HG03354 (cell line): Measurements from ENCODE around the gene CDHR3.

Source experiments
- ATAC-seq: cut with Tn5 transposase; IDR thresholded peaks from one replicate; pipeline ENCODE4 v1.9.1; 2021; ENCODE audit warnings: mild to moderate bottlenecking; ENCODE audit not compliant: unreplicated experiment, poor library complexity, severe bottlenecking

The CDHR3 gene

GRCh38 chr7:106071999-106072714 is 109.1 kb downstream of the CDHR3 start:
- peak; percentile 3 for ATAC-seq

GRCh38 chr7:106072715-106073091 is 109.6 kb downstream of the CDHR3 start:
- no peak for ATAC-seq

DNA sequence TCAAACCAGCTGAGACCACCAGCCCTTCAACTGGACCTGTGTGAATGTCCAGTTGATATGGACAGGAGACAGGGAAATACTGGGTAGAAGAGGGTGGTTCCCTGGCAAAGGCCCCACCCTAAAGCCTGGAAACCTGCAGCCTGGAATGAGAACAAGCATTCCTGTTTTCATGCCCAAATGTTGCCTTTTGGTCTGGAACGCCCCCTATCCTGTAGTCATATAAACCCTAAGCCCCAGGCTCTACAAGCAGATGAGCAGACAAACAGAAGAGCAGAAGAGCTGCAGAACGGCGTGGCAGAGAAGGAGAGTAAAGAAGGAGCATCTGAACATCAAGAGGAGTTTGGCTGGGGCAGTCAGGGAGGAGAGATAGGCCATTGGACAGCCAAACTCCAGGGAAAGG is 110.6 kb downstream of the CDHR3 start:
- ATAC-seq, result no peak

- ATAC-seq, result no peak
These were observed 111.2 kb downstream of the CDHR3 start for GRCh38 chr7:106074257-106074656.

DNA sequence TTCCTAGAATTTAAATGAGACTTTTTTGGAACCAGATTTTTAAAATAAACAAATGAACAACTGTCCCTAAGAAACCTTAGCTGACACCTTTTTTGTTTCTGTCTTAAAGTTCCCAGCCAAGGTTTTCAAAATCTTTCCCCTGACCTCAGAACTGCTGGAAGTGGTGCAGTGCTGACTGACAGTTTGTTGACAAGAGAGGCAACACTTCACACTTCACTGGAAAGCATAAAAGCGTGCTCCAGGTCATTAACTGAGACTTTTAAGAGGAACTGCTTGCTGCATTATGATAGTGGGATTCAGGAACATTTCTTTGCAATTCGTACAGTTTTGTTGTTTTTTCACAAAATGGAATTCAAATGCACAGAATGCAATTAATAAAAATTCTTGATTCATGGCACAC is 112.9 kb downstream of the CDHR3 start:
- ATAC-seq, result no peak

DNA sequence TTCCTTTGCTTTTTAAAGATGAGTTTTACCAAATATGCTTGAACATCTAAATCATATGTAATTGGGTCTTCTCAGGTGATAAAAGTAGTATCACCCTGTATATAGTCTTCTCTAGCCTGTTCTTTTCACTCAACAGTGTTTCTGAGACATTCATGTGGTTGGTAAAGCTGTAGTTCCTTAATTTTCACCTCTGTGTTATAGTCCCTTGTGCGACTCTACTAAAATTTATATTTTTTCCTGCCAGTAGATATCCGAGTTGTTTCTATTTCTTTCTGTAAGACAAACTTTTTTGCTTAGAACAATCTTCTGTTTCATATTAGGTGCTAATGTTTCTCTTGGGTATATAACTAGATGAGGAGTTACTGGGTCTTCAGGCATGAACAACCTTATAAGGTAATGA is 113.5 kb downstream of the CDHR3 start:
- no peak for ATAC-seq

DNA sequence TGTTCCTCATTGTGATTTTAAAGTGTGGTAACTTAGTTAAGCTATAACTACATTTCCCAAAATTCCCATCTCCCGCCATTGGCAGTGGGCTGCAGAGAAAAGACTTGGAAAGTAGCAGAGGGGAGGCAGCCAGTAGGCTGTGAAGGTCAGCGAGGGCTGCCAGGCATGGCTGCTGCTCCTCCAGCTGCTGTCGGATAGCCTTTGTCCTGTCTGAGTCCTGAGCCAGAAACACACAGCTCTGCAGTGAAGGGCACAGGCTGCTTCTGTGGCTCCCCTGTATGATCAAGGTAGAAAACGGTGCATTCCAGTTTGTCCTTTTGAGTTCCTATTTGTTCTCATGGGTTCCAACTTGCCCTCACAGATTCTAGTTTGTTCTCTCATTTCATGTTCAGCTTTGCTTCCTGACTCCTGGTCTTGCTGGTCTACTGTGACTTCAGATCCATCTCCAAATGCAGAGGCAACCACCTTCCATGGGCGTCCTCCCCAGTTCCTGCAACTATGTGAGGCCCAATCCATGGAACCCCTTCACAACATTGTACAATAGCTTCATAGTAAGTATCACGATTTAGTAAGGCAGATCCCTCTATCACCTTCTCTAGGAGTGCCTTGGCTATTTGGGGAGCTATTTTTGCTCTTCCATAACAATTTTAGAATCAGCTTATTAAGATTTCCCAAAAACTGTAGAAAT is 117.4 kb downstream of the CDHR3 start:
- no peak for ATAC-seq

DNA sequence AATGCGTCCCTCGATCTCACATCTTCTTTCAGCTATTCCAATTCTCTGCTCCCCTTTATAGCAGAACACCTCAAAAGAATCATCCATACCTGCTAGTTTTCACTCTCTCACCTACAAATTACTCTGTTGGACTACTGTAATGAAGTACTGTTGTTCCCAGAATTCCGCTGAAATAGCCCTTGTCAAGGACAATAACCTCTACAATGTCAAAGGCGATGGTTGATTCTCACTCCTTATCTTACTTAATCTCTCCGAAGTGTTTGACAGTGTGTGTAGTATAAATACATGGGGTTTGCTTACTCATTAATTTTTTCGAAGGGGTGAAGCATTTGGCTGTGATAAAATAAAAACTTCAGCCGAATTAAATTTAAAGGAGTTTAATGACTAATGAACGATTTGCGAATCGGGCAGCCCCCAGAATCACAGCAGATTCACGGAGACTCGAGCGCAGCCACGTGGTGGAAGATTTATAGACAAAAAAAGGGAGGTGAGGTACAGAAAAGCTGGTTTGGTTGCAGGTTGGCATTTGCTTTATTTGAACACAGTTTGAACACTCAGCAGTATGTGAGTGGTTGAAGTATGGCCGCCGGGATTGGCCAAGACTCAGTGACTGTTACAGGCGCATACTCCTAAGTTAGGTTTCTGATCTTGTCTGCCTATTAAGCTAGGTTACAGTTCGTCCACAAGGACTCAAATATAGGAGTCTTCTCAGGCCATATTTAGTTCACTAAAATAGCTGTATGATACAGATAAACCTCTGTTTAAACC is 119.2 kb downstream of the CDHR3 start:
- ATAC-seq, result no peak
